Type B pancreatic cell (in vitro differentiated cells): Measurements from ENCODE around the gene EEPD1. TPM values are rescaled to one million over a fixed set of nuclear protein-coding genes. Genes with fewer than 3 reads are reported as not detected.
"Not testable (repeated sequence)": the region's sequence is repeated elsewhere in the genome, so short reads cannot be mapped to it uniquely, and the experiment has no call there.

Source experiments
- DNase-seq: peaks from one replicate; pipeline ENCODE4 v3.0.0; 2021; ENCODE audit warnings: mixed read lengths; ENCODE audit not compliant: unreplicated experiment; ENCODE audit errors: extremely low spot score
- H3K27ac Mint-ChIP-seq: 2 replicates; pipeline ENCODE4 v1.8.0; 2021; ENCODE audit warnings: mild to moderate bottlenecking, mixed read lengths
- H3K27me3 Mint-ChIP-seq: 2 replicates; pipeline ENCODE4 v1.8.0; 2021; ENCODE audit warnings: mixed read lengths
- H3K36me3 Mint-ChIP-seq: 2 replicates; pipeline ENCODE4 v1.8.0; 2021; ENCODE audit warnings: mixed read lengths
- H3K4me1 Mint-ChIP-seq: one replicate; pipeline ENCODE4 v1.8.0; 2021; ENCODE audit warnings: mixed read lengths; ENCODE audit not compliant: unreplicated experiment
- H3K4me3 Mint-ChIP-seq: 2 replicates; pipeline ENCODE4 v1.8.0; 2021; ENCODE audit warnings: mild to moderate bottlenecking, mixed read lengths
- H3K9me3 Mint-ChIP-seq: 2 replicates; pipeline ENCODE4 v1.8.0; 2021; ENCODE audit warnings: mixed read lengths
- CTCF ChIP-seq: fragments of 200-600 bp; sonication (generic); conservative IDR thresholded peaks from 2 replicates; pipeline ENCODE4 v1.5.0; 2021; ENCODE audit warnings: antibody characterized with exemption, mild to moderate bottlenecking
- total RNA-seq: library from RNA; stranded (reverse); gene quantifications from 2 replicates; pipeline ENCODE4 v1.2.1, GENCODE V29; 2021; ENCODE audit warnings: low replicate concordance

The EEPD1 gene
- total RNA-seq, 1 donor from 2014 or later = 35.8 TPM

DNA sequence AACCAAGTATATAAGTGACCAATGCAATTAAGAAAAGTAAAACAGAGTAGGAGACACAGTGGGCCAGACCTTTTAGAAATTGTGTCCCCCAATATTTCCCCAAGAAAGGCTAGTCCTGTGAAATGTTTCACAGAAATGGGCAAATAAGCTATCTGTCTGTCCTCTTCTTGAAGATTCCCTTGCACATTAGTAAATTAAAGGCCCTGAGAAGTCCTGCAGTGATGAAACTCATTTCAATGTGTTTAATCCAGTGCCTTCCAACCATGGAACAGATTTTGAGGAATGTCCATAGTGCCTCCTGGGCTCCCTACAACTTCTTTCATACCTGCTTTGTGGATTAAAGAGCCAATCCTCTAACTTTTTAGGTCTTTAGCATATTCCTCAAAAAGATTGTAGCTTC, 11.2 kb upstream of the EEPD1 start:
- Mint-ChIP-seq H3K27me3 (peaks cover 3% of the 10 kb centered on the region), H3K4me3 (no peak overlapping the region), H3K27ac (no peak overlapping the region), H3K36me3 (no peaks in the 10 kb centered on the region), H3K9me3 (no peaks in the 10 kb centered on the region), H3K4me1 (no peaks in the 10 kb centered on the region)
- no peak for TF ChIP-seq CTCF
- no peak for DNase-seq

DNA sequence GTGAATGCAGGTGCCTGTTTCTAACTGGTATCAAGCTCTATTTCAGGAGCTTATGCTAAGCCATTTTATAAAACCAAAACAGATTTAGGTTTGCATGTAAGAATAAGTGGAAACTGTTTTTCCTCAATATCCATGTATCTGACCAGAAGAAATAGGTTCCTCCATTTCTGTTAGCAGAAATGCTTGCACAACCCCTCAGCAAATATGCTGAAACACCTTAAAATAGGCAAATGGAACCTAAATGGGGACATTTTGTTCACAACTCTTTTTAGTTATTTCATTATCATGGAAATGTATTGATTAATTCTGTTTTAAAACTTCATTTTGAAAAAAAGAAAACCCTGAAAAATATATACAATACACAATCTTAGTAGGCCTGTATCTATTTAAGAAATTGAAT, 8.9 kb upstream of the EEPD1 start:
- Mint-ChIP-seq H3K4me1 (no peaks in the 10 kb centered on the region), H3K36me3 (no peaks in the 10 kb centered on the region), H3K4me3 (no peak overlapping the region), H3K27me3 (peaks cover 3% of the 10 kb centered on the region), H3K27ac (no peak overlapping the region), H3K9me3 (no peaks in the 10 kb centered on the region)
- TF ChIP-seq CTCF = no peak
- no peak for DNase-seq

- H3K27me3 Mint-ChIP-seq = no peaks in the 10 kb centered on the region
- H3K36me3 Mint-ChIP-seq = no peaks in the 10 kb centered on the region
- H3K4me3 Mint-ChIP-seq = no peak overlapping the region
- H3K27ac Mint-ChIP-seq = no peak overlapping the region
- no peaks in the 10 kb centered on the region for H3K4me1 Mint-ChIP-seq
- H3K9me3 Mint-ChIP-seq = no peaks in the 10 kb centered on the region
- no peak for DNase-seq
- no peak for TF ChIP-seq CTCF
These were observed 7.4 kb upstream of the EEPD1 start for GRCh38 chr7:36145686-36146085.

GRCh38 chr7:36147361-36147760, 5.7 kb upstream of the EEPD1 start:
- Mint-ChIP-seq H3K4me3 (no peak overlapping the region), H3K4me1 (no peaks in the 10 kb centered on the region), H3K27me3 (no peaks in the 10 kb centered on the region), H3K36me3 (no peaks in the 10 kb centered on the region), H3K9me3 (no peaks in the 10 kb centered on the region), H3K27ac (no peak overlapping the region)
- no peak for TF ChIP-seq CTCF
- DNase-seq = no peak

GRCh38 chr7:36148422-36149065, 4.5 kb upstream of the EEPD1 start:
- Mint-ChIP-seq H3K27me3 (no peaks in the 10 kb centered on the region), H3K4me3 (no peak overlapping the region), H3K36me3 (no peaks in the 10 kb centered on the region), H3K9me3 (no peaks in the 10 kb centered on the region), H3K27ac (no peak overlapping the region), H3K4me1 (no peaks in the 10 kb centered on the region)
- DNase-seq = no peak
- TF ChIP-seq CTCF = no peak

DNA sequence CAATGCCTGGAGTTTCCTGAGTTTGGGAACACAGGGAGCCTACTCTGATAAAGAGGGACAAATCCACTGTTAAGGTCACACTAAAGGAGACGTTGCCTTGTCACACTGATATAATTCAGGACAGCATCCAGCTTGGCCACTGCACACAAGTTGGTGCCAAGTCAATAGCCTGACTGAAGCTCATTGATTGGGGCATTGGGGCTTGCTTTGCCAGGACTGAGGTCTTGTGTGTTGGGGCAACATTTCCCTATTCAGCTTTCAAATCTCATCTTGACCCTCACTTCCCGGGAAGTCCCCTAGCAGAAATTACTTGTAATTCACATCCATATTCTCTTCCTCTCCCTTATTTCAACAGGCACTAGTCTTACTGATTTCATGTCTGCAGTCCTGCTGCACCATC, 3.8 kb upstream of the EEPD1 start:
- not testable (repeated sequence) for H3K4me1 Mint-ChIP-seq, DNase-seq, H3K36me3 Mint-ChIP-seq, H3K9me3 Mint-ChIP-seq, H3K27ac Mint-ChIP-seq, H3K4me3 Mint-ChIP-seq, H3K27me3 Mint-ChIP-seq
